ENCODE results near the gene GPR143.
"Not testable (repeated sequence)": the region's sequence is repeated elsewhere in the genome, so short reads cannot be mapped to it uniquely, and the experiment has no call there.

The GPR143 gene

GRCh38 chrX:9765737-9766097, at the start of gene GPR143:
Gene GPR143 (minus strand): TSS chrX:9765847. CDS start chrX:9765817, 30 bp downstream.
- DNase-seq (ENCODE audit: low read depth in 2 of 2, low spot score in 1 of 2): no peak

DNA sequence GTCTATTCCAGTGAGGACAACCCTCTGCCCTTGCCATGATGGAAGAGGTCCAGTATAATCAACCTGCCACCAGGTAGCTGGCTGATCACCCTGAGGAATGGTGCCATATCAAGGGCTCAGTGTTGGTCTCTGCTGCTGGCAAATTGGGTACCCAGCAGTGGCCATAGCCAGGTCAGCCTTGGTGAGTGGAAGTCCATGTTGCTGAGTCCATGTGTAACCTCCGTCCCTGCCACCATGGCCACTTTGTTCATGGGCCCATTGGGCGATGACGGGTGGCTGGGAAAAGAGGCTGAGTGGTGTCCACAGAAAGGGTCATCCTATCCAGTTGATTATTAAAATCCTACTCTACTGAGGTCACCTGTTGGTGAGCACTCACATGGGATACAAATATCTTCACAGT, 45.4 kb upstream of the GPR143 start:
- DNase-seq (ENCODE audit: low read depth in 2 of 2, low spot score in 1 of 2): not testable (repeated sequence)

- not testable (repeated sequence) for DNase-seq (ENCODE audit: low read depth in 2 of 2, low spot score in 1 of 2)
These were observed 44.2 kb upstream of the GPR143 start for GRCh38 chrX:9809876-9810275.

DNA sequence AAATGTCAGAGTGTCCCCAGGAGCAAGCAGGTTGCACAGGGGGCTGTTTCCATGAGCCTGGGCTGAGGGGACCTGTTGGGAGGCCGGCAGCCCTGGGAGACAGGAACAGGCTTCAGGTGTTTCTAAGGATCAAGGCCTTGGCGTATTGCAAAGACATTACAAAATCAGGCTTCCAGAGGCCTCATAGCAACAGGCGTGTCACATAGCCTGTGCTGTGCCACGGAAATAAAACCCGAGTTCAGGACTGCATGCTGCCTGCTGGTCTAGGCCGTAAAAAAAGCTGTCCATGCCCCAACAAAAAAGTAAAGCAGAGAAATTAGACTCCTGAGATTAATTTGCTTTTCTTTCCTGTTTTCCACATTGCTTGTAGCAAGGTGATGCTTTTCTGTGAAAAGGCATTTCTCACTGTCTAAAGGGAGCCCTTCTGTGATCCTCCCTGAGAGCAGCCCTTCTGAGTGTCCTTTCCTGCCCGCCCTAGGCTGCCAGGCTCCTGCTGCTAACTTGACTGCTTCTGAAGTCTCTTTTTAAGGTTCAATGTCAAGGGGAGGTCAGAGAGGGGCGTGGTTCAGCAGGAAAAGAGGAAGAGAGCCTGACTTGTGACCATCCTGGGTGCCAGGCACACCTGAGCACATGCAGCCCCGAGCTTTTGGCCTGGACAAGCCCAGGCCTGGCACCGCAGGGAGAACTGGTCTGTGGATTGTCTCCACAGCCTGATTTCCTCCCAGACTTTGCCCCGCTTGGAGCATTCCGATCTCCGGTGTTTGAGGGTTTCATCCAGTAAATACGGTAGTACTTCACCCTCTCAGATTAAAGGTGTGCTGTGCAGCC, 41.9 kb upstream of the GPR143 start:
- no peak for DNase-seq (ENCODE audit: low read depth in 2 of 2, low spot score in 1 of 2)

DNA sequence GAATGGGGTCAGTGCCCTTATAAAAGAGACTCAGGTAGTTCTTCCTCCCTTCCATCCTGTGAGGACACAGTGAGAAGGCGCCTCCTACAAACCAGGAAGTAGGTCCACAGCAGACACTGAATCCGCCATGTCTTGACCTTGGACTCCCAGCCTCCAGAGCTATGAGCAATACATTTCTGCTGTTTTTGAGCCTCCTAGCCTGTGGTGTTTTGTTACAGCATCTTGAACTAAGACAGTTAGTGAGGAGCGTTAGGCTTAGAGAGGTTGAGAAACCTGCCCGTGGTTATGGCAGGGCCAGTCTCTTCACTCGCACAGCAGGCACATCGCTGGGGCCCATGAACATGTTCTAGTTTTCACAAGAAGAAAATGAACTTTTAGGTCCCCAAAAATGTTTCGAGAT, 40.3 kb upstream of the GPR143 start:
- DNase-seq (ENCODE audit: low read depth in 2 of 2, low spot score in 1 of 2): no peak

- DNase-seq (ENCODE audit: low read depth in 2 of 2, low spot score in 1 of 2): no peak
These were observed 38.8 kb upstream of the GPR143 start for GRCh38 chrX:9804444-9804843.

DNA sequence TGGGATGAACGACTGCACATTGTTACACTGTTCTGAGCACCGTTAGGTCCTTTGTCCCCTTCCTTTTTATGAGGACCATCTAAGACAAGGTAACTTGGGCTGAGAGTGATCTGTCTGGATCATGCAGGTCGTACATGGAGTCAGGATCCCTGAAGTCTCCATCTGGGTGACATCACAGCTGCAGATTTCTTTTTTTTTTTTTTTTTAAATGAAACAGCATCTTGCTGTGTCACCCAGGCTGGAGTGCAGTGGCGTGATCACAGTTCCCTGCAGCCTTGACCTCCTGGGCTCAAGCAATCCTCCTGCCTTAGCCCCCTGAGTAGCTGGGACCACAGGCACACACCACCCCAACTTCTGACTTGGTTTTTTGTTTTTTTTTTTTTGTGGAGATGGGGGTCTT, 37.1 kb upstream of the GPR143 start:
- no peak for DNase-seq (ENCODE audit: low read depth in 2 of 2, low spot score in 1 of 2)

DNA sequence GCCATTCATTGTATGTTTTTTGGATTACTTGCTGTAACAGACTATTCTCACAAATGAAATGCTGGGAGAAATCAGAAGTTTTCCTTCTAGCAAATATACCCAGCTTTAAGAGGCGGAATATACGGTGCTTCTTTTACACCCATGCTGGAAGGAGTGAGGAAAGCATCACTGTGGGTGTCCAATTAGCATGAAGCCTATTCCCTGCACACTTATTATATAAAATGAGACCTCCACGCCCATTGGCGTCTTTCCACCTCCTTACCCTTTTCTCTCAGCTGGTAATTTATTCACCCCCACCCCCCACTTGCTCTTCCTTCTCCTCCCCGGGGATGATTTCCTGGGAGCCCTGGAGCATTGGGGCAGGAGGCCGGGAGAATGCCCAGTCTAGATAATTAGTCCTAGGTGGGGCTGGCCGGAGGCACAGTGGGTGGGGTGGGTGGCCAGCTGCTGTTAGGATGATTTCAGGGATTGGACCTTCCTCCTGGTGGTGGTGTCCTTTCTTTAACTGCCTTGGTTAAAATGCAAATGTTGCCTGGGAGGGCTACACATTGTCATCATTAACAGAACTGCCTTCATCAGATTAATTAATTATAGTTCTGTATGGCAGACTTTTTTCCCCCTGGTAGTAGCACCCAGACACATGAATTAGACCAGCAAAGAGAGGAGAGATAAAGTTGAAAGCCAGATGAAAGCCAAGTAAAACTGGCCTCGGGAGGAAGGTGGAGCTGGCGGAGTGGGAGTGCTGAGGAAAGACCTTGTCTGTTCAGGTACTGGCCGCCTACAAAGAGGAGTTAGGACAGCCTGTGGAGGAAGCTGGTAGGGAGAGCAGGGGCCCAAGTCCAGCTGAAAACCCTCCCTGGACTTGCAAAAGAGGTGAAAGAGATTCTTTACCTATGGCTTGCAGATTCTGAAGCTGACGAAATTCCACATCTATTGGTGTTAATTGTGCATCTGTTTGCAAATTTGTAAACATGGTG, 32.0 kb upstream of the GPR143 start:
- no peak for DNase-seq (ENCODE audit: low read depth in 2 of 2, low spot score in 1 of 2)

- DNase-seq (ENCODE audit: low read depth in 2 of 2, low spot score in 1 of 2): no peak
These were observed 28.8 kb upstream of the GPR143 start for GRCh38 chrX:9794495-9794894.

- DNase-seq (ENCODE audit: low read depth in 2 of 2, low spot score in 1 of 2): no peak
These were observed 25.2 kb upstream of the GPR143 start for GRCh38 chrX:9790866-9791265.

GRCh38 chrX:9789555-9789954, 23.9 kb upstream of the GPR143 start:
- no peak for DNase-seq (ENCODE audit: low read depth in 2 of 2, low spot score in 1 of 2)

- no peak for DNase-seq (ENCODE audit: low read depth in 2 of 2, low spot score in 1 of 2)
These were observed 23.3 kb upstream of the GPR143 start for GRCh38 chrX:9788911-9789310.

DNA sequence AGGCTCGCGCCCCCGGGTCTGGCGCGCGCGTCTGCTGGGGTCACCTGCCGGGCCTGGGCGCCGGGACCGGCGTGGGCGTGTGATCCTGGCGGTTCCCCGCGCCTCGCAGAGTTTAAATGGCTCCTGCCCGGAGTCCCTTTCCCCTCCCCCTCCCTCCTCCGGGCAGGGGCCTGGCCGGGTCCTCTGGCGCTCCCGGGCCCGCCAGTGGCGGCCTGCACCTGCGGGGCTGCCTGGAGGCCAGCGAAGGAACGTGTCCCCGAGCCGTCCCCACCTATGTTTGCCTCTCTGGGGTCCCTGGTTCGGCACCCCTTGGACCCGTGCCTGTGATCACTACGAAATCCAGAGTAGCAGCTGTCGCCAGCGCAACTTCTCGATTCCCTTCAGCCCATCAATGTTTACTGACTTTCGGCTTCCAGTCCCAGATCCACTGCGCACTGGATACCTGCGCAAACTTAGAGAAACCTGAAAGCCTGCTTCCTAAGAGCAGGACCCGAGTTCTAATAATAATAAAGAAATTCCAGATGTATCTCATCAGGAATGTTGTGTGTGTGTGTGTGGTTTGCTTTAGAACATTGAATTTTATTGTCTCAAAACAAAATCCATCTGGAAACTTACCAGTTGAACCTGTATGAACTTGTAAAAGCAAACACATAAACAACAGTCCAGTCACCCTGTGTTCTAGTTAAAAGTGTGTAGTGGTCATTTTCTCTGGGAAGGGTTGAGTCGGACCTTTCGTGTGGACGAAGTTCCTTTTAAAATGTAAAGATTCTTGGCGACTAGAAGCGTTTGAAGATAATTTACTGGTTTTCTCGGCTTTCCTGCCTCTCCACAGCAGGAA, 21.4 kb upstream of the GPR143 start:
- no peak for DNase-seq (ENCODE audit: low read depth in 2 of 2, low spot score in 1 of 2)

- no peak for DNase-seq (ENCODE audit: low read depth in 2 of 2, low spot score in 1 of 2)
These were observed 20.5 kb upstream of the GPR143 start, which contains the start of gene SHROOM2 for GRCh38 chrX:9785944-9786797. Gene SHROOM2 (plus strand): TSS chrX:9786429. CDS start chrX:9786546, 117 bp downstream.

DNA sequence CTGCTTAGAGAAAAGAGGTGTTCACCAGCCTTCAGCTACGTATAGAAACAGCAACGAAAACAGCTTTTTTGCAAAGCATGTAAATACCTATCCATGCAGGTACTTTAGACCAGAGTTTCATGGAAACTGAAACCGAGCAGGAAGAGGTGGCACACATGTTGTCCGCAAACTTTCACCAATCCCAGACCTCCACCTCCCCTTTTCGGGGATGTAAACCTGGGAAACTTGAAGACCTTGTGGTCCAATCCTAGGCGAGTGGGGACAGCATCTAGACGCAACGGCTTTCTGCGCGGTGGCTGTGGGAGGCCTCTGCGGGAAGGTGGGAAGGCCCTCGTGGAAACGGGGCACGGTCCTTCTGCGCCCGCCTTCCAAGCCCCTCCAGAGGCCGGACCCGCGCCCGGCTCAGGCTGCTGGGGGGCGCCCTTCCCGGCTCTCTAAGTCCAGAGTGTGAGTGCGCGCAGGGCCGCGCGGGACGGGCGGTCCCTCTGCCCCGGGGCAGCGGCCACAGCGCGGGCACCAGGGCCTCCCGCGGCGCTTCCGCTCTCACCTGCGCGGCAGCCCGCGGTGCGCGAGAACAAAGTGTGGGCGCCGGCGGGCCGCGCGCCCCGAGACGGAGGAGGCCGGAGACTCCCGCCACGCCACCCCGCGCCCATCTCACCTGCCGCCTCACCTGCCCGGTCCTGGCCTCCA, 19.8 kb upstream of the GPR143 start:
- no peak for DNase-seq (ENCODE audit: low read depth in 2 of 2, low spot score in 1 of 2)

GRCh38 chrX:9784332-9784731, 18.7 kb upstream of the GPR143 start:
- no peak for DNase-seq (ENCODE audit: low read depth in 2 of 2, low spot score in 1 of 2)

DNA sequence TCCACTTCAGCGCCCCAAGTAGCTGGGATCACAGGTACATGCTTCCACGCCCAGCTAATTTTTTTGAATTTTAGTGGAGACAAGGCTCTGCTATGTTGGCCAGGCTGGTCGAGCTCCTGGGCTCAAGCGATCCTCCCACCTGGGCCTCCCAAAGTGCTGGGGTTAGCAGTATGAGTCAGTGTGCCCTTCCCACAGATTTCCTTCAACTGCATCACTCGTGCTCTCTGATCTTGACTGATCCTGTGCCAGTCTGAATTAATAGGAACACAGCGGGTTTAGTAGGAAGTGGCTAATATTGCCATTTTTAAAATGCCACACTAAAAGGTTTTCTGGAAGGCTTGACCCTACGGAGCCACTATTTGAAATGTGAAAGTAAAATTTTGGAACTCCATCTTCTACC, 16.3 kb upstream of the GPR143 start:
- no peak for DNase-seq (ENCODE audit: low read depth in 2 of 2, low spot score in 1 of 2)

- no peak for DNase-seq (ENCODE audit: low read depth in 2 of 2, low spot score in 1 of 2)
These were observed 10.3 kb upstream of the GPR143 start for GRCh38 chrX:9775930-9776329.

GRCh38 chrX:9772943-9773342, 7.3 kb upstream of the GPR143 start:
- no peak for DNase-seq (ENCODE audit: low read depth in 2 of 2, low spot score in 1 of 2)

DNA sequence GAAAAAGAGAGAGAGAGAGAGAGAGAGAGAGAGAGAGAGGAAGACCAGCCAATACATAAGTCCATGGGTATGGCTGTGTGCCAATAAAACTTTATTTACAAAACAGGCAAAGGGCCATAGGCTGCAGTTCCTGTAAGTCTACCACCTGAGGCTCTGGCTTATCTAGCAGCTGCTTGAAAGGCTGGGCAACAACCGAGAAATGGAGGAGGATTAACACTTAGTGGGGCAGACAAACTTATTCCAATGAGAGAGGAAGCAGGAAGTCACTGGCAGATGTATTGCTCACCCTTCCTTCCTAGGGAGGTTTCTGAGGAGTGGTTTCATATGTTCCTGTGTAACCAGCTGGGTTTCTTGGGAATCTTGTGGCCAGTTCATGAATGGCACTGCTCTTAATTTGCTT, 4.7 kb upstream of the GPR143 start:
- DNase-seq (ENCODE audit: low read depth in 2 of 2, low spot score in 1 of 2): no peak

All from stimulated activated CD8-positive, alpha-beta memory T cell treated with anti-CD3 and anti-CD28 coated beads, Interleukin-4, amount 100 ng/mL, for 4 hours (primary cell).